ENCODE results near the gene RMDN3.
A peak's percentile ranks its signal among the peaks of the same experiment; 100 is the strongest.

- TF ChIP-seq, protein P1, sequence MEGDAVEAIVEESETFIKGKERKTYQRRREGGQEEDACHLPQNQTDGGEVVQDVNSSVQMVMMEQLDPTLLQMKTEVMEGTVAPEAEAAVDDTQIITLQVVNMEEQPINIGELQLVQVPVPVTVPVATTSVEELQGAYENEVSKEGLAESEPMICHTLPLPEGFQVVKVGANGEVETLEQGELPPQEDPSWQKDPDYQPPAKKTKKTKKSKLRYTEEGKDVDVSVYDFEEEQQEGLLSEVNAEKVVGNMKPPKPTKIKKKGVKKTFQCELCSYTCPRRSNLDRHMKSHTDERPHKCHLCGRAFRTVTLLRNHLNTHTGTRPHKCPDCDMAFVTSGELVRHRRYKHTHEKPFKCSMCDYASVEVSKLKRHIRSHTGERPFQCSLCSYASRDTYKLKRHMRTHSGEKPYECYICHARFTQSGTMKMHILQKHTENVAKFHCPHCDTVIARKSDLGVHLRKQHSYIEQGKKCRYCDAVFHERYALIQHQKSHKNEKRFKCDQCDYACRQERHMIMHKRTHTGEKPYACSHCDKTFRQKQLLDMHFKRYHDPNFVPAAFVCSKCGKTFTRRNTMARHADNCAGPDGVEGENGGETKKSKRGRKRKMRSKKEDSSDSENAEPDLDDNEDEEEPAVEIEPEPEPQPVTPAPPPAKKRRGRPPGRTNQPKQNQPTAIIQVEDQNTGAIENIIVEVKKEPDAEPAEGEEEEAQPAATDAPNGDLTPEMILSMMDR (IDR thresholded peaks at IDR 0.05), result peak in 2 of 3 experiments; percentile 29 to 41
- TF ChIP-seq POLR2A (IDR thresholded peaks at IDR 0.05), result peak; percentile 32
Measured at GRCh38 chr15:40754883-40755811, at the start of gene RMDN3.

Measured in testis (tissue), 2 donors.